ENCODE measurements around the gene PRSS27.

DNA sequence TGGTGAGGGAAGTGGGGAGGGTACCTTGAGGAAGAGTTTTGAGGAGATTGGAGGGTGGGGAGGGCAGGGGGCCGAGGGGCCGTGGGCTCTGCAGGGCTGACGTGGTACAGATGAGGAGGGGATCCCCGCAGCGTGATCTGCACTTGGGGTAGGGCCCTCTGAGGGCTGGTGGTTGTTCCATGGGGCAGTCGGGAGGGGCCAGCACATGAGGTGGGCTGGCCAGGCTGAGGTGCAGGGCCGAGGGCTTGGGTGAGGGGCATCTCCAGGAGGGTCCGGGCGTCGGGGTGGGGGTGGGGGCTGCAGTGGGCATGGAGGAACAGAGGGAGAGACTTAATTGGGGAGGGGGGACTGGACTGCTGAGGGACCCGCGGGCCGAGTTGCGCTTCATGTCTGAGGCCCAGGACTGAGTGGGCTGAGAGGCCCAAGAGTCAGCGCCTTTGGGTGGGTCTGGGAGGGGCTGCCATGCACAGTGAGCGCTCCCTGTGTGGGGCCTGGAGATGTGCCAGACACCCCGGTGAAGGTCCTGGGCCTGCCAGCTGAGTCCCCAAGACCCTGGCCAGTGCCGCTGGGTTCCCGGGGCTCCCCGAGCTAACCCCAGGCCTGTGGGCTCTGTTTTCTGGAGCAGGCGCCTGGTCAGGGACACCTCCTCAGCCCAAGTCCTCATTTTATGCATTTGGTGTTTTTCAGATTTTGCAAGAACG, 13.3 kb downstream of the PRSS27 start:
- TF ChIP-seq POLR2A (IDR thresholded peaks at IDR 0.05), result no peak
- TF ChIP-seq, protein P1, sequence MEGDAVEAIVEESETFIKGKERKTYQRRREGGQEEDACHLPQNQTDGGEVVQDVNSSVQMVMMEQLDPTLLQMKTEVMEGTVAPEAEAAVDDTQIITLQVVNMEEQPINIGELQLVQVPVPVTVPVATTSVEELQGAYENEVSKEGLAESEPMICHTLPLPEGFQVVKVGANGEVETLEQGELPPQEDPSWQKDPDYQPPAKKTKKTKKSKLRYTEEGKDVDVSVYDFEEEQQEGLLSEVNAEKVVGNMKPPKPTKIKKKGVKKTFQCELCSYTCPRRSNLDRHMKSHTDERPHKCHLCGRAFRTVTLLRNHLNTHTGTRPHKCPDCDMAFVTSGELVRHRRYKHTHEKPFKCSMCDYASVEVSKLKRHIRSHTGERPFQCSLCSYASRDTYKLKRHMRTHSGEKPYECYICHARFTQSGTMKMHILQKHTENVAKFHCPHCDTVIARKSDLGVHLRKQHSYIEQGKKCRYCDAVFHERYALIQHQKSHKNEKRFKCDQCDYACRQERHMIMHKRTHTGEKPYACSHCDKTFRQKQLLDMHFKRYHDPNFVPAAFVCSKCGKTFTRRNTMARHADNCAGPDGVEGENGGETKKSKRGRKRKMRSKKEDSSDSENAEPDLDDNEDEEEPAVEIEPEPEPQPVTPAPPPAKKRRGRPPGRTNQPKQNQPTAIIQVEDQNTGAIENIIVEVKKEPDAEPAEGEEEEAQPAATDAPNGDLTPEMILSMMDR (IDR thresholded peaks at IDR 0.05), result no peak
